Uterus (tissue), 2 donors: ENCODE measurements around the gene FANCM.

ENCODE experiments used
- CTCF ChIP-seq, 4 experiments: fragments of 200-600 bp in 2 of 4; fragments of 450-650 bp in 2 of 4; sonication (generic) in 2 of 4; IDR thresholded peaks; one replicate each; pipeline ENCODE4 v1.5.1; 2016 to 2019; ENCODE audit warnings: antibody characterized with exemption in 4 of 4, mild to moderate bottlenecking in 2 of 4, moderate library complexity in 1 of 4
- POLR2A ChIP-seq, 2 donors: fragments of 450-650 bp; IDR thresholded peaks; one replicate each; pipeline ENCODE4 v1.6.1; 2016; ENCODE audit warnings: antibody characterized with exemption in 2 of 2, mild to moderate bottlenecking in 1 of 2, moderate library complexity in 1 of 2

GRCh38 chr14:45242706-45243105 is 107.0 kb downstream of the FANCM start:
- TF ChIP-seq POLR2A (IDR thresholded peaks at IDR 0.05) (no peak), CTCF (IDR thresholded peaks at IDR 0.05) (no peak)
